PC-9 (cell line): ENCODE data around the gene PGC. TPM values are rescaled to one million over a fixed set of nuclear protein-coding genes. Genes with fewer than 3 reads are reported as not detected.

ENCODE experiments used
- BruUV-seq: library from RNA; stranded (reverse); fragments of 400-500 nt; replicated peaks from 2 replicates; lab custom pipeline; 2021; lab: Mats Ljungman, UMichigan
- CTCF ChIA-PET: fragments of 300-600 bp; sonication (Branson Sonifier 250); formaldehyde crosslinking; loops from one replicate; lab custom pipeline; 2022; ENCODE audit warnings: antibody characterized with exemption; lab: Charles Lee
- POLR2A ChIA-PET: fragments of 300-600 bp; sonication (Branson Sonifier 250); formaldehyde crosslinking; loops from one replicate; lab custom pipeline; 2022; ENCODE audit warnings: antibody characterized with exemption; ENCODE audit not compliant: unreplicated experiment; lab: Charles Lee
- DNase-seq, 2 experiments: peaks; one replicate each; pipeline versions ENCODE4 v3.0.0 to v3.0.0-alpha.2; 2015 to 2022; ENCODE audit warnings: mixed read lengths in 1 of 2
- H2AFZ ChIP-seq: fragments of 200-600 bp; sonication (generic); 2 replicates; pipeline ENCODE4 v1.8.1; 2017; ENCODE audit warnings: antibody characterized with exemption
- H3F3A ChIP-seq: fragments of 200-600 bp; sonication (generic); 2 replicates; pipeline ENCODE4 v1.8.1; 2017; ENCODE audit warnings: antibody characterized with exemption, mild to moderate bottlenecking, low read depth; ENCODE audit not compliant: insufficient read depth
- H3K27ac ChIP-seq: fragments of 200-600 bp; sonication (generic); 2 replicates; pipeline ENCODE4 v1.6.1; 2016; ENCODE audit warnings: mixed run types
- H3K27me3 ChIP-seq: fragments of 200-600 bp; sonication (generic); 2 replicates; pipeline ENCODE4 v1.6.1; 2016; ENCODE audit warnings: low read depth, mixed run types; ENCODE audit not compliant: insufficient read depth
- H3K36me3 ChIP-seq: fragments of 200-600 bp; sonication (generic); 2 replicates; pipeline ENCODE4 v1.6.1; 2016; ENCODE audit warnings: low read depth, mixed run types
- H3K4me1 ChIP-seq: fragments of 200-600 bp; sonication (generic); replicated peaks from 2 replicates; pipeline ENCODE4 v1.6.1; 2016; ENCODE audit warnings: mixed run types; ENCODE audit not compliant: insufficient read depth
- H3K4me2 ChIP-seq: fragments of 200-600 bp; sonication (generic); 2 replicates; pipeline ENCODE4 v1.6.1; 2017; ENCODE audit warnings: mixed run types
- H3K4me3 ChIP-seq: fragments of 200-600 bp; sonication (generic); 2 replicates; pipeline ENCODE4 v1.6.1; 2016; ENCODE audit warnings: mixed run types
- H3K79me2 ChIP-seq: fragments of 200-600 bp; sonication (generic); 2 replicates; pipeline ENCODE4 v1.6.1; 2017; ENCODE audit warnings: low read depth, mixed run types
- H3K9me2 ChIP-seq: fragments of 200-600 bp; sonication (generic); 2 replicates; pipeline ENCODE4 v1.8.1; 2017; ENCODE audit warnings: mild to moderate bottlenecking; ENCODE audit not compliant: insufficient read depth
- H3K9me3 ChIP-seq: fragments of 200-600 bp; sonication (generic); 2 replicates; pipeline ENCODE4 v1.8.1; 2016; ENCODE audit warnings: low read depth; ENCODE audit not compliant: insufficient read depth
- H4K20me1 ChIP-seq: fragments of 200-600 bp; sonication (generic); 2 replicates; pipeline ENCODE4 v1.8.1; 2017; ENCODE audit not compliant: insufficient read depth
- EZH2 ChIP-seq: fragments of 200-600 bp; sonication (generic); IDR thresholded peaks from 2 replicates; pipeline ENCODE4 v1.8.0; 2017; ENCODE audit warnings: antibody characterized with exemption, low read depth
- intact Hi-C: fragments of 100-400 bp; cut with micrococcal nuclease; formaldehyde crosslinking; loops from one replicate; pipeline ENCODE4 v1.10.0; 2022; ENCODE audit not compliant: unreplicated experiment
- total RNA-seq: library from RNA; stranded (reverse); gene quantifications from 2 replicates; pipeline ENCODE4 v1.2.3, GENCODE V29; 2021
- TF ChIP-seq, protein P1 (sequence below): fragments of 200-600 bp; sonication (generic); conservative IDR thresholded peaks from 2 replicates; pipeline ENCODE4 v1.6.1; 2017; ENCODE audit warnings: mixed run types, antibody characterized with exemption, mild to moderate bottlenecking, moderate library complexity

Gene PGC
- total RNA-seq, 1 experiment from 2014 or later = not detected

DNA sequence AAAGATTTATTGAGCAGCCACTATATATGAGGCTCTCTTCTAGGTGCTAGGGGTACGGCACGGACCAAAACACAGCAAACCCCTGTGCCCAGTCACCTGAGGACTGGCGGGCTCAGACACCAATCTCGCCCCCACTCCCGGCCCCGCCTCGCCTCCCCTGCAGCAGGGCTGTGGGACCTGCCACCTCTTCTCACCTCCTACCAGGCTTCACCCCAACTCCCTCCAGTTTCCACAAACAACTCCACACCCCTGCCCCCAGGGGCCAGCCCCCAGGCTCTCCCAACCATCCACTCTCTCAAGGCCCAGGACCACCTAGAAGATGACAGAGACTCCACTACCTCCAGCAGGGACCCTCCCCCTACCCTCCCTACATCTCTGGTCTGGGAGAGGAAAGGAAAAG, 18.2 kb downstream of the PGC start:
- H3K4me3 ChIP-seq = no peak overlapping the region
- no peak for TF ChIP-seq EZH2
- TF ChIP-seq, protein P1, sequence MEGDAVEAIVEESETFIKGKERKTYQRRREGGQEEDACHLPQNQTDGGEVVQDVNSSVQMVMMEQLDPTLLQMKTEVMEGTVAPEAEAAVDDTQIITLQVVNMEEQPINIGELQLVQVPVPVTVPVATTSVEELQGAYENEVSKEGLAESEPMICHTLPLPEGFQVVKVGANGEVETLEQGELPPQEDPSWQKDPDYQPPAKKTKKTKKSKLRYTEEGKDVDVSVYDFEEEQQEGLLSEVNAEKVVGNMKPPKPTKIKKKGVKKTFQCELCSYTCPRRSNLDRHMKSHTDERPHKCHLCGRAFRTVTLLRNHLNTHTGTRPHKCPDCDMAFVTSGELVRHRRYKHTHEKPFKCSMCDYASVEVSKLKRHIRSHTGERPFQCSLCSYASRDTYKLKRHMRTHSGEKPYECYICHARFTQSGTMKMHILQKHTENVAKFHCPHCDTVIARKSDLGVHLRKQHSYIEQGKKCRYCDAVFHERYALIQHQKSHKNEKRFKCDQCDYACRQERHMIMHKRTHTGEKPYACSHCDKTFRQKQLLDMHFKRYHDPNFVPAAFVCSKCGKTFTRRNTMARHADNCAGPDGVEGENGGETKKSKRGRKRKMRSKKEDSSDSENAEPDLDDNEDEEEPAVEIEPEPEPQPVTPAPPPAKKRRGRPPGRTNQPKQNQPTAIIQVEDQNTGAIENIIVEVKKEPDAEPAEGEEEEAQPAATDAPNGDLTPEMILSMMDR = no peak
- ChIA-PET POLR2A (no interaction called here), CTCF (no interaction called here)
- no peaks in the 10 kb centered on the region for H3K9me2 ChIP-seq
- H3K27me3 ChIP-seq = no peaks in the 10 kb centered on the region
- no peak overlapping the region for H3K27ac ChIP-seq
- no peak overlapping the region for H2AFZ ChIP-seq
- H3K36me3 ChIP-seq = no peaks in the 10 kb centered on the region
- BruUV-seq = no TSS peak
- no peak overlapping the region for H3K4me2 ChIP-seq
- no peaks in the 10 kb centered on the region for H3K79me2 ChIP-seq
- H3F3A ChIP-seq = no peaks in the 10 kb centered on the region; the same call in 1 of the 2 replicates
- peaks cover 16% of the 10 kb centered on the region; the same call in 1 of the 2 replicates for H3K4me1 ChIP-seq
- DNase-seq = no peak
- H3K9me3 ChIP-seq = no peaks in the 10 kb centered on the region
- intact Hi-C loops = no loop called here
- H4K20me1 ChIP-seq = no peaks in the 10 kb centered on the region; the same call in 1 of the 2 replicates

DNA sequence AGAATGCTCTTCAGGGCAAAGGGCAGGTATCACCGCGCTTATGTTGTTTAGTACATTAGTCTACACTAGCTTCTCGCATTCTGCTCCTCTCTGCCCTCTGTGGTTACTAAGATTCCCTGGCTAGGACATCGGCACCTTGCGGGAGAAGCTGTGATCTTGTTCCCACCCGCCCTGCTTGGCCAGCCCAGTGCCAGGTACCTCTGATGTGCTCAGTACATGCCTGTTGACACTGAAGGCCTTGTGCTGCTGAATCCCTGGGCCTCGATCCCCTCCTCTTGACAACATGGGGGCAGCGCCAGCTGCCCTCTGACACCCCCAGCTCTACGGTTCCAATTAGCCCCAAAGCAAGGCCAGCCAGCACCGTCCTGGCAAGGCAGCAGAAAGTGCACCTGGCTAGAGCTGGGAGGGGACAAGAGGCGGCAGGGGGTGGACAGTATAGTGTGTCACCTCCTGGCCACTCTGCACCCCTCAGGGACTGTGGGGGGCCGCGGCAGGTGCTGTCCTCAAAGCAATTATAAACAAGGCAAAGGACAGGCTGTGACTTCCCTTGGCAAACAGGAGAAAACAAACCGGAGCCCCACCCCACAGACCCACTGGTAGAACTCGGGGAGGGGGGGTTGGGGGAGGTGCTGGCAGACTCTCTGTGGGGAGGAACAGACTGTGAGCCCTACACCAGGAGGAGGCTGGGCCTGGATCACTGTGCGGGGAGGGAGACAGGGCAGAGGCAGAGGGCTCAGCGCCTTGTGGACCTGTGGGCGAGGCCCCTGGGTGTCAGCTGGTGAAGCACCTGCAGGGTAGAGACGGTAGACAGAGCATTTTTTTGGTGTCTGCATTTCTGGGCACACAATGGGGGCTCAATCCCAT, 18.9 kb downstream of the PGC start:
- H3K4me2 ChIP-seq = no peak overlapping the region
- no peaks in the 10 kb centered on the region for H3K27me3 ChIP-seq
- peaks cover 18% of the 10 kb centered on the region for H3K4me1 ChIP-seq
- no peaks in the 10 kb centered on the region for H3K9me3 ChIP-seq
- POLR2A ChIA-PET = no interaction called here
- no peak overlapping the region for H3K4me3 ChIP-seq
- H2AFZ ChIP-seq = no peak overlapping the region
- H4K20me1 ChIP-seq = no peaks in the 10 kb centered on the region; the same call in 1 of the 2 replicates
- no peaks in the 10 kb centered on the region for H3K9me2 ChIP-seq
- H3K79me2 ChIP-seq = no peaks in the 10 kb centered on the region
- intact Hi-C loops = no loop called here
- peaks cover under 1% of the 10 kb centered on the region; the same call in 1 of the 2 replicates for H3F3A ChIP-seq
- no peak overlapping the region for H3K27ac ChIP-seq
- no peaks in the 10 kb centered on the region for H3K36me3 ChIP-seq
- CTCF ChIA-PET = interaction anchor here (0.6 kb wide), 1 partner anchor 41 kb away, joined by 3 read pairs; no protein-coding TSS in a partner anchor
- no TSS peak for BruUV-seq
- TF ChIP-seq EZH2 = no peak
- TF ChIP-seq, protein P1 = no peak
- DNase-seq = no peak

DNA sequence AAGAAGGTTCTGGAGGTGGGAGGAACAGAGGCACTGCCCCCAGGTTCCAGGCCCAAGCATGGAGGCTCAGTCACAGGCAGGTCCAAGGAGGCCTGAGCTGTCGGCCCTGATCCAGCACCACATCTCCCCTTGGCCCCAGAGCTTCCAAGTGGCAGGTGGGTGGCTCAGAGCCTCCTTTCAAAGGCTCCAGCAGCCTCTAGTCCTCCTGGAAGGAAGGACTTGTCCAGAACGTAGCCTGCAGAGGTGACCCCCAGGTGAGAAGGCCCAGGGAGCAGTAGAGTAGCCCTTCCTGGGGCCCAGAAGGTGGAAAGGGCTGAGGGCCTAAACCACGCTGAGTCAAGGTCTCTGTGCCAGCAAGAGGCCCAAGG, 19.5 kb downstream of the PGC start:
- CTCF ChIA-PET = interaction anchor here (0.6 kb wide), 1 partner anchor 40 kb away, joined by 3 read pairs; no protein-coding TSS in a partner anchor
- Histone ChIP-seq H3K9me3 (no peaks in the 10 kb centered on the region), H3K4me2 (no peak overlapping the region), H4K20me1 (no peaks in the 10 kb centered on the region; the same call in 1 of the 2 replicates), H3K79me2 (no peaks in the 10 kb centered on the region), H3K4me3 (no peak overlapping the region), H3K27me3 (no peaks in the 10 kb centered on the region), H3K27ac (no peak overlapping the region), H3K9me2 (no peaks in the 10 kb centered on the region), H3F3A (peaks cover 7% of the 10 kb centered on the region; the same call in 1 of the 2 replicates), H3K4me1 (peaks cover 18% of the 10 kb centered on the region), H3K36me3 (no peaks in the 10 kb centered on the region), H2AFZ (no peak overlapping the region)
- BruUV-seq = no TSS peak
- TF ChIP-seq, protein P1 = no peak
- TF ChIP-seq EZH2 = no peak
- DNase-seq = no peak
- intact Hi-C loops = no loop called here
- POLR2A ChIA-PET = no interaction called here
